HEK293 (cell line): ENCODE data around the gene EREG.

Source experiments
- CTCF ChIA-PET: fragments of 350-600 bp; formaldehyde crosslinking; extraction: SDS; loops from one replicate; lab custom pipeline; 2021; ENCODE audit warnings: antibody characterized with exemption; lab: Yijun Ruan, JAX
- POLR2A ChIA-PET: fragments of 300-600 bp; formaldehyde crosslinking; extraction: SDS; loops from one replicate; lab custom pipeline; 2020; ENCODE audit warnings: antibody characterized with exemption, inconsistent platforms; lab: Yijun Ruan, JAX
- H3K27ac ChIP-seq: fragments of 200-500 bp; sonication (Bioruptor generic); 2 replicates; pipeline ENCODE4 v1.5.1; 2014; ENCODE audit warnings: low read depth, low read length, control low read depth, inconsistent platforms; ENCODE audit errors: extremely low read depth
- H3K36me3 ChIP-seq, 2 experiments: fragments of 200-500 bp in 1 of 2; sonication (Bioruptor generic) in 1 of 2; 1 replicate in 1 of 2; 2 replicates in 1 of 2; pipeline ENCODE4 v1.5.1; 2014 to 2017; ENCODE audit warnings: inconsistent platforms in 2 of 2, low read length in 2 of 2; ENCODE audit not compliant: control insufficient read depth in 2 of 2, insufficient read depth in 1 of 2
- H3K4me1 ChIP-seq: fragments of 200-500 bp; sonication (Bioruptor generic); 2 replicates; pipeline ENCODE4 v1.5.1; 2014; ENCODE audit warnings: mild to moderate bottlenecking, low read length, inconsistent platforms; ENCODE audit not compliant: control insufficient read depth, insufficient read depth
- H3K4me3 ChIP-seq: 2 replicates; pipeline ENCODE4 v1.5.1; 2011; ENCODE audit warnings: low read depth, mild to moderate bottlenecking, control low read depth, low read length, moderate library complexity
- H3K9me3 ChIP-seq: fragments of 200-500 bp; sonication (Bioruptor generic); 2 replicates; pipeline ENCODE4 v1.5.1; 2014; ENCODE audit warnings: low read depth, low read length, inconsistent platforms; ENCODE audit not compliant: control insufficient read depth, insufficient read depth
- TRIM28 ChIP-seq: IDR thresholded peaks from 2 replicates; pipeline ENCODE4 v1.6.1; 2011; ENCODE audit warnings: low read length, control low read depth, borderline replicate concordance
- YY2 ChIP-seq: fragments of 450-650 bp; formaldehyde crosslinking; IDR thresholded peaks from 2 replicates; pipeline ENCODE4 v1.5.1; 2016; ENCODE audit warnings: missing biosample characterization, missing genetic modification characterization
- ZNF175 ChIP-seq: fragments of 450-650 bp; formaldehyde crosslinking; IDR thresholded peaks from 2 replicates; pipeline ENCODE4 v1.5.1; 2016; ENCODE audit warnings: missing biosample characterization, missing genetic modification characterization
- ZNF302 ChIP-seq: fragments of 450-650 bp; formaldehyde crosslinking; IDR thresholded peaks from 2 replicates; pipeline ENCODE4 v1.5.1; 2016; ENCODE audit warnings: missing biosample characterization, missing genetic modification characterization, low read depth
- ZNF341 ChIP-seq: fragments of 450-650 bp; formaldehyde crosslinking; IDR thresholded peaks from 2 replicates; pipeline ENCODE4; 2016; ENCODE audit warnings: low read depth, missing biosample characterization, missing genetic modification characterization
- ZNF37A ChIP-seq: fragments of 450-650 bp; IDR thresholded peaks from 2 replicates; pipeline ENCODE4 v1.5.1; 2018; ENCODE audit warnings: missing biosample characterization, missing genetic modification characterization
- ZNF747 ChIP-seq: fragments of 450-650 bp; formaldehyde crosslinking; IDR thresholded peaks from 2 replicates; pipeline ENCODE4 v1.5.1; 2016; ENCODE audit warnings: missing biosample characterization, missing genetic modification characterization
- TF ChIP-seq, protein P1 (sequence below): fragments of 450-650 bp; formaldehyde crosslinking; IDR thresholded peaks from 2 replicates; pipeline ENCODE4 v1.5.1; 2016; ENCODE audit warnings: missing biosample characterization, missing genetic modification characterization, borderline replicate concordance
- TF ChIP-seq, protein P2 (sequence below): fragments of 450-650 bp; formaldehyde crosslinking; IDR thresholded peaks from 2 replicates; pipeline ENCODE4 v1.5.1; 2016; ENCODE audit warnings: missing biosample characterization, missing genetic modification characterization
- TF ChIP-seq, protein P3 (sequence below): fragments of 450-650 bp; formaldehyde crosslinking; IDR thresholded peaks from 2 replicates; pipeline ENCODE4 v1.5.1; 2016; ENCODE audit warnings: missing biosample characterization, missing genetic modification characterization
- TF ChIP-seq, protein P4 (sequence below): fragments of 450-650 bp; formaldehyde crosslinking; IDR thresholded peaks from 2 replicates; pipeline ENCODE4 v1.5.1; 2017; ENCODE audit warnings: missing biosample characterization, missing genetic modification characterization
- TF ChIP-seq, protein P5 (sequence below): fragments of 450-650 bp; formaldehyde crosslinking; IDR thresholded peaks from 2 replicates; pipeline ENCODE4 v1.5.1; 2016; ENCODE audit warnings: missing biosample characterization, missing genetic modification characterization
- TF ChIP-seq, protein P6 (sequence below): fragments of 450-650 bp; formaldehyde crosslinking; IDR thresholded peaks from 2 replicates; pipeline ENCODE4 v1.5.1; 2016; ENCODE audit warnings: missing biosample characterization, missing genetic modification characterization
- TF ChIP-seq, protein P7 (sequence below): fragments of 450-650 bp; formaldehyde crosslinking; IDR thresholded peaks from 2 replicates; pipeline ENCODE4 v1.5.1; 2016; ENCODE audit warnings: missing biosample characterization, missing genetic modification characterization

The EREG gene

DNA sequence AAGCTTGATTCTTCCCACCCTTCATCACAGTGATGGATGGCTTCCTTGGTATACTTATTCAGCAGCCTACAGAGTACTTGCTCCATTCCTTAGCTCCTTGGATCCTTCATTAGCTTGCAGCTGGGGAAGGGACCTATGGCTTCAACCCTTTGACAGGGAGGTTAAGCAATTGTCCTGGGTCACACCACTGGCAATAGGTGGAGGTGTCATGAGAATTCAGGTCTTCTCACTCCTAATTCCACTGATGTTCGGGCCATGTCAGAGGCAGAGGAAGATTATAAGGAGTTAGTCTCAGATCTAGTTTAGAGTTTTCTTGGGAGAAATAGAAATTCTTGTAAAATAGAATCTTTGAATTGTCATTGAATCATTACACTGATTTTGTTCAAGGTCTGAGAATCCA is 24.5 kb downstream of the EREG start (continued):
- TF ChIP-seq, protein P1, sequence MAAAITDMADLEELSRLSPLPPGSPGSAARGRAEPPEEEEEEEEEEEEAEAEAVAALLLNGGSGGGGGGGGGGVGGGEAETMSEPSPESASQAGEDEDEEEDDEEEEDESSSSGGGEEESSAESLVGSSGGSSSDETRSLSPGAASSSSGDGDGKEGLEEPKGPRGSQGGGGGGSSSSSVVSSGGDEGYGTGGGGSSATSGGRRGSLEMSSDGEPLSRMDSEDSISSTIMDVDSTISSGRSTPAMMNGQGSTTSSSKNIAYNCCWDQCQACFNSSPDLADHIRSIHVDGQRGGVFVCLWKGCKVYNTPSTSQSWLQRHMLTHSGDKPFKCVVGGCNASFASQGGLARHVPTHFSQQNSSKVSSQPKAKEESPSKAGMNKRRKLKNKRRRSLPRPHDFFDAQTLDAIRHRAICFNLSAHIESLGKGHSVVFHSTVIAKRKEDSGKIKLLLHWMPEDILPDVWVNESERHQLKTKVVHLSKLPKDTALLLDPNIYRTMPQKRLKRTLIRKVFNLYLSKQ (tag by site-specific recombination) = no peak
- TF ChIP-seq ZNF747 (tag by site-specific recombination) (no peak), ZNF302 (no peak)

DNA sequence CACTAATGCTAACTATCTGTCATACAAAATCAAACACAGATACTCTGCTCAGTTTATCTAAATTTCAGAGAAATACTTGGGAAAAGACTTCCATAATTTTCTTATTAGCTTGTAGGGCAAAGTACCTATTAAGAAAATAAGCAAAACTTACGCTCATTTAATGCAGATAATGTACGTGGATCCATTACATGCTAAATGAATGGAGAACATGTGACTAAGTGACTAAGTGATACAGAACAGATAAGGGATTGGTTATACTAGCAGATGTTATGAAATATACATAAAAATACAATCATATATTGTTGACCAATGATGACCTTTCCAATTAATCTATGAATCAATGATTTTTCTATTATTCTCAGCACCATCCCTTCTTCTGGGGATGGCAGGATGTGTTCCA is 25.7 kb downstream of the EREG start:
- ChIA-PET POLR2A (no interaction called here), CTCF (no interaction called here)
- H3K36me3 ChIP-seq = no peaks in the 10 kb centered on the region
- no peaks in the 10 kb centered on the region for H3K4me1 ChIP-seq
- H3K9me3 ChIP-seq = no peaks in the 10 kb centered on the region
- no peak overlapping the region for H3K27ac ChIP-seq
- no peak overlapping the region for H3K4me3 ChIP-seq
- no peak for TF ChIP-seq ZNF341 (tag by site-specific recombination)
- TF ChIP-seq, protein P2, sequence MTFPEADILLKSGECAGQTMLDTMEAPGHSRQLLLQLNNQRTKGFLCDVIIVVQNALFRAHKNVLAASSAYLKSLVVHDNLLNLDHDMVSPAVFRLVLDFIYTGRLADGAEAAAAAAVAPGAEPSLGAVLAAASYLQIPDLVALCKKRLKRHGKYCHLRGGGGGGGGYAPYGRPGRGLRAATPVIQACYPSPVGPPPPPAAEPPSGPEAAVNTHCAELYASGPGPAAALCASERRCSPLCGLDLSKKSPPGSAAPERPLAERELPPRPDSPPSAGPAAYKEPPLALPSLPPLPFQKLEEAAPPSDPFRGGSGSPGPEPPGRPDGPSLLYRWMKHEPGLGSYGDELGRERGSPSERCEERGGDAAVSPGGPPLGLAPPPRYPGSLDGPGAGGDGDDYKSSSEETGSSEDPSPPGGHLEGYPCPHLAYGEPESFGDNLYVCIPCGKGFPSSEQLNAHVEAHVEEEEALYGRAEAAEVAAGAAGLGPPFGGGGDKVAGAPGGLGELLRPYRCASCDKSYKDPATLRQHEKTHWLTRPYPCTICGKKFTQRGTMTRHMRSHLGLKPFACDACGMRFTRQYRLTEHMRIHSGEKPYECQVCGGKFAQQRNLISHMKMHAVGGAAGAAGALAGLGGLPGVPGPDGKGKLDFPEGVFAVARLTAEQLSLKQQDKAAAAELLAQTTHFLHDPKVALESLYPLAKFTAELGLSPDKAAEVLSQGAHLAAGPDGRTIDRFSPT (tag by site-specific recombination) = no peak
- TF ChIP-seq YY2 (tag by site-specific recombination) = no peak
- TF ChIP-seq ZNF37A (tag by site-specific recombination) = no peak
- TF ChIP-seq, protein P3, sequence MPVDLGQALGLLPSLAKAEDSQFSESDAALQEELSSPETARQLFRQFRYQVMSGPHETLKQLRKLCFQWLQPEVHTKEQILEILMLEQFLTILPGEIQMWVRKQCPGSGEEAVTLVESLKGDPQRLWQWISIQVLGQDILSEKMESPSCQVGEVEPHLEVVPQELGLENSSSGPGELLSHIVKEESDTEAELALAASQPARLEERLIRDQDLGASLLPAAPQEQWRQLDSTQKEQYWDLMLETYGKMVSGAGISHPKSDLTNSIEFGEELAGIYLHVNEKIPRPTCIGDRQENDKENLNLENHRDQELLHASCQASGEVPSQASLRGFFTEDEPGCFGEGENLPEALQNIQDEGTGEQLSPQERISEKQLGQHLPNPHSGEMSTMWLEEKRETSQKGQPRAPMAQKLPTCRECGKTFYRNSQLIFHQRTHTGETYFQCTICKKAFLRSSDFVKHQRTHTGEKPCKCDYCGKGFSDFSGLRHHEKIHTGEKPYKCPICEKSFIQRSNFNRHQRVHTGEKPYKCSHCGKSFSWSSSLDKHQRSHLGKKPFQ (tag by site-specific recombination) = no peak
- no peak for TF ChIP-seq TRIM28
- TF ChIP-seq, protein P4, sequence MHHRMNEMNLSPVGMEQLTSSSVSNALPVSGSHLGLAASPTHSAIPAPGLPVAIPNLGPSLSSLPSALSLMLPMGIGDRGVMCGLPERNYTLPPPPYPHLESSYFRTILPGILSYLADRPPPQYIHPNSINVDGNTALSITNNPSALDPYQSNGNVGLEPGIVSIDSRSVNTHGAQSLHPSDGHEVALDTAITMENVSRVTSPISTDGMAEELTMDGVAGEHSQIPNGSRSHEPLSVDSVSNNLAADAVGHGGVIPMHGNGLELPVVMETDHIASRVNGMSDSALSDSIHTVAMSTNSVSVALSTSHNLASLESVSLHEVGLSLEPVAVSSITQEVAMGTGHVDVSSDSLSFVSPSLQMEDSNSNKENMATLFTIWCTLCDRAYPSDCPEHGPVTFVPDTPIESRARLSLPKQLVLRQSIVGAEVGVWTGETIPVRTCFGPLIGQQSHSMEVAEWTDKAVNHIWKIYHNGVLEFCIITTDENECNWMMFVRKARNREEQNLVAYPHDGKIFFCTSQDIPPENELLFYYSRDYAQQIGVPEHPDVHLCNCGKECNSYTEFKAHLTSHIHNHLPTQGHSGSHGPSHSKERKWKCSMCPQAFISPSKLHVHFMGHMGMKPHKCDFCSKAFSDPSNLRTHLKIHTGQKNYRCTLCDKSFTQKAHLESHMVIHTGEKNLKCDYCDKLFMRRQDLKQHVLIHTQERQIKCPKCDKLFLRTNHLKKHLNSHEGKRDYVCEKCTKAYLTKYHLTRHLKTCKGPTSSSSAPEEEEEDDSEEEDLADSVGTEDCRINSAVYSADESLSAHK (tag by site-specific recombination) = no peak
- TF ChIP-seq, protein P5, sequence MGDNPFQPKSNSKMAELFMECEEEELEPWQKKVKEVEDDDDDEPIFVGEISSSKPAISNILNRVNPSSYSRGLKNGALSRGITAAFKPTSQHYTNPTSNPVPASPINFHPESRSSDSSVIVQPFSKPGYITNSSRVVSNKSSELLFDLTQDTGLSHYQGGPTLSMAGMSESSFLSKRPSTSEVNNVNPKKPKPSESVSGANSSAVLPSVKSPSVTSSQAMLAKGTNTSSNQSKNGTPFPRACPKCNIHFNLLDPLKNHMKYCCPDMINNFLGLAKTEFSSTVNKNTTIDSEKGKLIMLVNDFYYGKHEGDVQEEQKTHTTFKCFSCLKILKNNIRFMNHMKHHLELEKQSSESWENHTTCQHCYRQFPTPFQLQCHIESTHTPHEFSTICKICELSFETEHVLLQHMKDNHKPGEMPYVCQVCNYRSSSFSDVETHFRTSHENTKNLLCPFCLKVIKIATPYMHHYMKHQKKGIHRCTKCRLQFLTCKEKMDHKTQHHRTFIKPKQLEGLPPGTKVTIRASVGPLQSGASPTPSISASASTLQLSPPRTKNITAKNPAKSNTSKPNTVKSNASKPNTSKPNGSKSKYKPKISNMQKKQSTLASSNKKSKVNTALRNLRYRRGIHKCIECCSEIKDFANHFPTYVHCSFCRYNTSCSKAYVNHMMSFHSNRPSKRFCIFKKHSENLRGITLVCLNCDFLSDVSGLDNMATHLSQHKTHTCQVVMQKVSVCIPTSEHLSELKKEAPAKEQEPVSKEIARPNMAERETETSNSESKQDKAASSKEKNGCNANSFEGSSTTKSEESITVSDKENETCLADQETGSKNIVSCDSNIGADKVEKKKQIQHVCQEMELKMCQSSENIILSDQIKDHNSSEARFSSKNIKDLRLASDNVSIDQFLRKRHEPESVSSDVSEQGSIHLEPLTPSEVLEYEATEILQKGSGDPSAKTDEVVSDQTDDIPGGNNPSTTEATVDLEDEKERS = no peak
- TF ChIP-seq, protein P6, sequence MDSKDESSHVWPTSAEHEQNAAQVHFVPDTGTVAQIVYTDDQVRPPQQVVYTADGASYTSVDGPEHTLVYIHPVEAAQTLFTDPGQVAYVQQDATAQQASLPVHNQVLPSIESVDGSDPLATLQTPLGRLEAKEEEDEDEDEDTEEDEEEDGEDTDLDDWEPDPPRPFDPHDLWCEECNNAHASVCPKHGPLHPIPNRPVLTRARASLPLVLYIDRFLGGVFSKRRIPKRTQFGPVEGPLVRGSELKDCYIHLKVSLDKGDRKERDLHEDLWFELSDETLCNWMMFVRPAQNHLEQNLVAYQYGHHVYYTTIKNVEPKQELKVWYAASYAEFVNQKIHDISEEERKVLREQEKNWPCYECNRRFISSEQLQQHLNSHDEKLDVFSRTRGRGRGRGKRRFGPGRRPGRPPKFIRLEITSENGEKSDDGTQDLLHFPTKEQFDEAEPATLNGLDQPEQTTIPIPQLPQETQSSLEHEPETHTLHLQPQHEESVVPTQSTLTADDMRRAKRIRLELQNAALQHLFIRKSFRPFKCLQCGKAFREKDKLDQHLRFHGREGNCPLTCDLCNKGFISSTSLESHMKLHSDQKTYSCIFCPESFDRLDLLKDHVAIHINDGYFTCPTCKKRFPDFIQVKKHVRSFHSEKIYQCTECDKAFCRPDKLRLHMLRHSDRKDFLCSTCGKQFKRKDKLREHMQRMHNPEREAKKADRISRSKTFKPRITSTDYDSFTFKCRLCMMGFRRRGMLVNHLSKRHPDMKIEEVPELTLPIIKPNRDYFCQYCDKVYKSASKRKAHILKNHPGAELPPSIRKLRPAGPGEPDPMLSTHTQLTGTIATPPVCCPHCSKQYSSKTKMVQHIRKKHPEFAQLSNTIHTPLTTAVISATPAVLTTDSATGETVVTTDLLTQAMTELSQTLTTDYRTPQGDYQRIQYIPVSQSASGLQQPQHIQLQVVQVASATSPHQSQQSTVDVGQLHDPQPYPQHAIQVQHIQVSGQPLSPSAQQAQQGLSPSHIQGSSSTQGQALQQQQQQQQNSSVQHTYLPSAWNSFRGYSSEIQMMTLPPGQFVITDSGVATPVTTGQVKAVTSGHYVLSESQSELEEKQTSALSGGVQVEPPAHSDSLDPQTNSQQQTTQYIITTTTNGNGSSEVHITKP = no peak
- TF ChIP-seq ZNF175 (tag by site-specific recombination) = no peak
- TF ChIP-seq, protein P7, sequence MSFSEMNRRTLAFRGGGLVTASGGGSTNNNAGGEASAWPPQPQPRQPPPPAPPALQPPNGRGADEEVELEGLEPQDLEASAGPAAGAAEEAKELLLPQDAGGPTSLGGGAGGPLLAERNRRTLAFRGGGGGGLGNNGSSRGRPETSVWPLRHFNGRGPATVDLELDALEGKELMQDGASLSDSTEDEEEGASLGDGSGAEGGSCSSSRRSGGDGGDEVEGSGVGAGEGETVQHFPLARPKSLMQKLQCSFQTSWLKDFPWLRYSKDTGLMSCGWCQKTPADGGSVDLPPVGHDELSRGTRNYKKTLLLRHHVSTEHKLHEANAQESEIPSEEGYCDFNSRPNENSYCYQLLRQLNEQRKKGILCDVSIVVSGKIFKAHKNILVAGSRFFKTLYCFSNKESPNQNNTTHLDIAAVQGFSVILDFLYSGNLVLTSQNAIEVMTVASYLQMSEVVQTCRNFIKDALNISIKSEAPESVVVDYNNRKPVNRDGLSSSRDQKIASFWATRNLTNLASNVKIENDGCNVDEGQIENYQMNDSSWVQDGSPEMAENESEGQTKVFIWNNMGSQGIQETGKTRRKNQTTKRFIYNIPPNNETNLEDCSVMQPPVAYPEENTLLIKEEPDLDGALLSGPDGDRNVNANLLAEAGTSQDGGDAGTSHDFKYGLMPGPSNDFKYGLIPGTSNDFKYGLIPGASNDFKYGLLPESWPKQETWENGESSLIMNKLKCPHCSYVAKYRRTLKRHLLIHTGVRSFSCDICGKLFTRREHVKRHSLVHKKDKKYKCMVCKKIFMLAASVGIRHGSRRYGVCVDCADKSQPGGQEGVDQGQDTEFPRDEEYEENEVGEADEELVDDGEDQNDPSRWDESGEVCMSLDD = no peak
- TF ChIP-seq, all 188 proteins: peak for 0
